ENCODE data around the gene OR1F1. TPM values are rescaled to one million over a fixed set of nuclear protein-coding genes. Genes with fewer than 3 reads are reported as not detected.

The OR1F1 gene
- total and polyA plus RNA-seq, 2 of the 8 experiments (the other 6 are each of a cell fraction or from before 2014, with no cell fraction given), result 0.52 to 1.2 TPM

- Histone ChIP-seq H3K4me3 (ENCODE audit: extremely low read depth in 1 of 4, insufficient read depth in 2 of 4, low read depth in 3 of 4, low read length in 4 of 4) (no peak overlapping the region), H3K4ac (replicated peaks; ENCODE audit: insufficient read length, low read depth, low read length) (no peak overlapping the region), H4K91ac (replicated peaks; ENCODE audit: insufficient read length, low read length) (no peak overlapping the region), H3K79me1 (ENCODE audit: low read depth, low read length) (no peaks in the 10 kb centered on the region), H4K20me1 (replicated peaks in 1 of 2; ENCODE audit: control insufficient read depth in 1 of 2, insufficient read depth in 2 of 2, low read length in 2 of 2) (peaks cover 0 to 2% of the 10 kb centered on the region in 2 experiments), H2AK5ac (ENCODE audit: low read depth, low read length) (no peak overlapping the region), H3K18ac (ENCODE audit: extremely low read depth, low read length) (no peak overlapping the region), H2BK120ac (replicated peaks; ENCODE audit: low read depth, low read length) (no peak overlapping the region), H4K8ac (ENCODE audit: extremely low read depth, insufficient read depth, low read length) (no peak overlapping the region), H3K36me3 (ENCODE audit: control insufficient read depth in 2 of 4, insufficient read depth in 4 of 4, low read length in 3 of 4) (no peaks in the 10 kb centered on the region), H2AFZ (ENCODE audit: low read length) (no peak overlapping the region), H3K4me2 (ENCODE audit: insufficient read depth in 1 of 2, low read depth in 2 of 2, low read length in 2 of 2) (no peak overlapping the region), H2BK5ac (ENCODE audit: low read depth, low read length) (no peak overlapping the region), H3K9ac (replicated peaks in 1 of 4; ENCODE audit: extremely low read depth in 1 of 4, low read depth in 3 of 4, low read length in 3 of 4) (no peak overlapping the region), H3K27me3 (replicated peaks in 1 of 4; ENCODE audit: control insufficient read depth in 3 of 4, extremely low read depth in 1 of 4, insufficient read depth in 3 of 4, low read length in 3 of 4) (peaks cover 0 to 18% (median 12%) of the 10 kb centered on the region in 4 experiments; a peak in 5 of 7 replicates), H2BK20ac (ENCODE audit: low read length) (no peak overlapping the region), H3K14ac (ENCODE audit: insufficient read length) (no peak overlapping the region), H3K9me3 (ENCODE audit: insufficient read depth in 2 of 2, low read depth in 1 of 2, low read length in 1 of 2) (no peaks in the 10 kb centered on the region), H2BK15ac (ENCODE audit: low read length) (no peak overlapping the region), H2BK12ac (ENCODE audit: low read depth, low read length) (no peak overlapping the region), H3K23me2 (ENCODE audit: low read depth, low read length) (peaks cover 12% of the 10 kb centered on the region; the same call in 1 of the 2 replicates), H3K4me1 (replicated peaks in 1 of 4; ENCODE audit: control insufficient read depth in 3 of 4, insufficient read depth in 4 of 4, low read length in 3 of 4) (peaks cover 0 to 5% (median 3%) of the 10 kb centered on the region in 4 experiments; a peak in 4 of 7 replicates), H4K5ac (ENCODE audit: insufficient read length, low read depth, low read length) (no peak overlapping the region), H3K27ac (ENCODE audit: low read depth, low read length) (no peak overlapping the region), H3K23ac (ENCODE audit: insufficient read length) (no peak overlapping the region), H3K79me2 (ENCODE audit: control insufficient read depth in 1 of 2, insufficient read depth in 2 of 2, low read length in 2 of 2) (no peaks in the 10 kb centered on the region), H3K56ac (replicated peaks; ENCODE audit: insufficient read length, low read depth, low read length) (no peak overlapping the region)
- ChIA-PET POLR2A (ENCODE audit: partially characterized antibody) (interaction anchor here (0.9 to 8.6 kb wide), 9 partner anchors 9 to 128 kb away, joined by 3 to 69 read pairs (median 5); partner anchors contain the start of genes TNFRSF12A, ZNF213 and ZSCAN10), CTCF (ENCODE audit: partially characterized antibody) (interaction anchor here (0.7 to 10.9 kb wide), 9 partner anchors 8 to 116 kb away, joined by 3 to 174 read pairs (median 5); partner anchors contain the start of genes ZNF205 and ZNF213)
- 83% methylated on average over 5 of the region's 5 CpGs; no CpG with 5 or more reads in 1 of the 2 experiments for WGBS, 2 experiments (ENCODE audit: extremely low coverage in 1 of 2, insufficient coverage in 1 of 2, insufficient read length in 1 of 2, insufficient replicate concordance in 2 of 2, low coverage in 1 of 2, low lambda C conversion rate in 2 of 2, missing lambda C conversion rate in 1 of 2)
- FAIRE-seq, result no peak
- DNase-seq (ENCODE audit: low read depth in 1 of 2, low spot score in 2 of 2), result no peak
- TF ChIP-seq ASH2L (IDR thresholded peaks at IDR 0.05; ENCODE audit: low read length) (no peak), JUND (IDR thresholded peaks at IDR 0.05; ENCODE audit: low read length) (no peak), POU5F1 (IDR thresholded peaks at IDR 0.05; ENCODE audit: low read depth, low read length) (no peak), KDM4A (IDR thresholded peaks at IDR 0.05; ENCODE audit: low read depth, low read length, severe bottlenecking) (no peak), CHD2 (IDR thresholded peaks at IDR 0.05; ENCODE audit: low read length) (no peak), CHD1 (IDR thresholded peaks at IDR 0.05; ENCODE audit: low read depth, low read length) (no peak), POLR2AphosphoS5 (IDR thresholded peaks at IDR 0.05; ENCODE audit: low read depth, low read length) (no peak), USF2 (IDR thresholded peaks at IDR 0.05; ENCODE audit: low read length) (no peak), CREB1 (IDR thresholded peaks at IDR 0.05) (no peak), GABPA (IDR thresholded peaks at IDR 0.05; ENCODE audit: borderline replicate concordance, insufficient read depth, low read length) (no peak), BRCA1 (IDR thresholded peaks at IDR 0.05; ENCODE audit: low read depth, low read length) (no peak), TBP (IDR thresholded peaks at IDR 0.05; ENCODE audit: low read depth, low read length) (no peak)
These were observed 40.3 kb upstream of the OR1F1 start for GRCh38 chr16:3147757-3148104.
